Mesenchymal stem cell (in vitro differentiated cells and primary cell): Measurements from ENCODE around the gene TMEM141.
A peak's percentile ranks its signal among the peaks of the same experiment; 100 is the strongest.
"Not testable (repeated sequence)": the region's sequence is repeated elsewhere in the genome, so short reads cannot be mapped to it uniquely, and the experiment has no call there.

ENCODE experiments used
- DNase-seq: peaks from one replicate; pipeline ENCODE4 v3.0.0-alpha.2; 2013
- H2AFZ ChIP-seq: one replicate; pipeline ENCODE4 v1.6.1; 2013; ENCODE audit warnings: low read depth, mild to moderate bottlenecking, control low read depth, inconsistent platforms, low read length, moderate library complexity
- H2AK5ac ChIP-seq: 2 replicates; pipeline ENCODE4 v1.6.1; 2013; ENCODE audit warnings: low read length, moderate library complexity, mild to moderate bottlenecking, inconsistent platforms; ENCODE audit not compliant: severe bottlenecking
- H2BK120ac ChIP-seq: one replicate; pipeline ENCODE4 v1.6.1; 2013; ENCODE audit warnings: low read depth, mild to moderate bottlenecking, inconsistent platforms, low read length, moderate library complexity
- H2BK12ac ChIP-seq, 2 experiments: one replicate each; pipeline ENCODE4 v1.6.1; 2013; ENCODE audit warnings: inconsistent platforms in 2 of 2, low read length in 2 of 2, mild to moderate bottlenecking in 2 of 2, moderate library complexity in 2 of 2, control low read depth in 1 of 2
- H2BK15ac ChIP-seq: one replicate; pipeline ENCODE4 v1.6.1; 2013; ENCODE audit warnings: mild to moderate bottlenecking, low read depth, inconsistent platforms; ENCODE audit not compliant: poor library complexity, severe bottlenecking
- H2BK5ac ChIP-seq: 2 replicates; pipeline ENCODE4 v1.6.1; 2013; ENCODE audit warnings: low read depth, mild to moderate bottlenecking, low read length, control low read depth, inconsistent platforms; ENCODE audit not compliant: poor library complexity, severe bottlenecking
- H3K14ac ChIP-seq, 2 experiments: one replicate each; pipeline ENCODE4 v1.6.1; 2013; ENCODE audit warnings: inconsistent platforms in 2 of 2, low read length in 2 of 2, control low read depth in 1 of 2, mild to moderate bottlenecking in 1 of 2, moderate library complexity in 1 of 2
- H3K18ac ChIP-seq, 2 experiments: one replicate each; pipeline ENCODE4 v1.6.1; 2013; ENCODE audit warnings: inconsistent platforms in 2 of 2, low read length in 2 of 2, control low read depth in 1 of 2, low read depth in 1 of 2, mild to moderate bottlenecking in 1 of 2
- H3K23ac ChIP-seq, 2 experiments: one replicate each; pipeline ENCODE4 v1.6.1; 2013; ENCODE audit warnings: inconsistent platforms in 2 of 2, low read length in 2 of 2, mild to moderate bottlenecking in 2 of 2, moderate library complexity in 2 of 2, control low read depth in 1 of 2
- H3K27ac ChIP-seq: 2 replicates; pipeline ENCODE4 v1.5.1; 2013; ENCODE audit warnings: mild to moderate bottlenecking, moderate library complexity, low read length, control low read depth, inconsistent platforms; ENCODE audit not compliant: poor library complexity, severe bottlenecking
- H3K27me3 ChIP-seq, 2 experiments: 2 replicates each; pipeline versions ENCODE4 v1.6.1 to v1.7.0; 2013; ENCODE audit warnings: low read length in 2 of 2, mild to moderate bottlenecking in 2 of 2, moderate library complexity in 2 of 2, control low read depth in 1 of 2, inconsistent platforms in 1 of 2; ENCODE audit not compliant: control insufficient read depth in 1 of 2, insufficient read depth in 1 of 2
- H3K36me3 ChIP-seq, 2 experiments: 2 replicates each; pipeline versions ENCODE4 v1.6.1 to v1.7.0; 2013; ENCODE audit warnings: low read length in 2 of 2, control low read depth in 1 of 2, inconsistent platforms in 1 of 2, low read depth in 1 of 2, mild to moderate bottlenecking in 1 of 2; ENCODE audit not compliant: insufficient read depth in 2 of 2, control insufficient read depth in 1 of 2
- H3K4ac ChIP-seq, 2 experiments: one replicate each; pipeline ENCODE4 v1.6.1; 2013; ENCODE audit warnings: inconsistent platforms in 2 of 2, low read length in 2 of 2, mild to moderate bottlenecking in 2 of 2, moderate library complexity in 2 of 2, control low read depth in 1 of 2, low read depth in 1 of 2
- H3K4me1 ChIP-seq: 2 replicates; pipeline ENCODE4 v1.6.1; 2013; ENCODE audit warnings: low read depth, low read length, control low read depth; ENCODE audit not compliant: control insufficient read depth, insufficient read depth
- H3K4me2 ChIP-seq: 2 replicates; pipeline ENCODE4 v1.6.1; 2013; ENCODE audit warnings: low read length, mild to moderate bottlenecking, inconsistent platforms; ENCODE audit not compliant: poor library complexity, severe bottlenecking
- H3K4me3 ChIP-seq, 2 experiments: 2 replicates each; pipeline versions ENCODE4 v1.5.1 to v1.7.0; 2013; ENCODE audit warnings: low read length in 2 of 2, mild to moderate bottlenecking in 2 of 2, control low read depth in 1 of 2, low read depth in 1 of 2; ENCODE audit not compliant: insufficient read depth in 1 of 2
- H3K79me1 ChIP-seq: replicated peaks from 2 replicates; pipeline ENCODE4 v1.6.1; 2013; ENCODE audit warnings: mild to moderate bottlenecking, control low read depth, low read length, inconsistent platforms; ENCODE audit not compliant: poor library complexity, severe bottlenecking
- H3K9ac ChIP-seq: 2 replicates; pipeline ENCODE4 v1.7.0; 2013; ENCODE audit warnings: mild to moderate bottlenecking, low read length, moderate library complexity
- H3K9me3 ChIP-seq: 2 replicates; pipeline ENCODE4 v1.7.0; 2013; ENCODE audit warnings: mild to moderate bottlenecking, low read length; ENCODE audit not compliant: control insufficient read depth
- H4K8ac ChIP-seq: one replicate; pipeline ENCODE4 v1.6.1; 2013; ENCODE audit warnings: inconsistent platforms, mild to moderate bottlenecking, low read length, moderate library complexity
- H4K91ac ChIP-seq: one replicate; pipeline ENCODE4 v1.6.1; 2013; ENCODE audit warnings: mild to moderate bottlenecking, low read length, inconsistent platforms
- WGBS: methylation state at CpG from one replicate; pipeline ENCODE4 v1.1.7; 2013; ENCODE audit warnings: mixed read lengths; 5-methylcytosine and 5-hydroxymethylcytosine counted together

TMEM141 gene

GRCh38 chr9:136763649-136764035 is 27.5 kb upstream of the TMEM141 start:
- no peak overlapping the region for H3K14ac ChIP-seq
- H2BK12ac ChIP-seq: no peak overlapping the region
- no peak overlapping the region for H3K4me3 ChIP-seq
- H2BK120ac ChIP-seq: no peak overlapping the region
- no peaks in the 10 kb centered on the region for H3K36me3 ChIP-seq
- H3K27ac ChIP-seq: no peak overlapping the region
- H3K4ac ChIP-seq: no peak overlapping the region
- H2AK5ac ChIP-seq: no peak overlapping the region
- 95% methylated on average over 14 of the region's 14 CpGs for WGBS
- H3K9me3 ChIP-seq: no peaks in the 10 kb centered on the region
- no peak overlapping the region for H3K9ac ChIP-seq
- H3K4me1 ChIP-seq: peaks cover 4% of the 10 kb centered on the region
- no peak overlapping the region for H2AFZ ChIP-seq
- H3K23ac ChIP-seq: no peak overlapping the region
- no peak overlapping the region for H3K4me2 ChIP-seq
- H4K91ac ChIP-seq: no peak overlapping the region
- H3K79me1 ChIP-seq: no peaks in the 10 kb centered on the region
- H2BK15ac ChIP-seq: no peak overlapping the region
- H2BK5ac ChIP-seq: no peak overlapping the region
- no peak for DNase-seq
- H3K27me3 ChIP-seq: peaks cover 39 to 52% of the 10 kb centered on the region in 2 experiments
- H4K8ac ChIP-seq: no peak overlapping the region
- no peak overlapping the region for H3K18ac ChIP-seq

GRCh38 chr9:136764301-136764891 is 26.7 kb upstream of the TMEM141 start, which contains the start of gene LCN15:
TSS of gene LCN15 (minus strand) at chr9:136764518. CDS start at chr9:136764488, 30 bp downstream.
- Histone ChIP-seq H2BK120ac (no peak within 1 kb of the TSS), H3K4me2 (no peak within 1 kb of the TSS), H2BK15ac (no peak within 1 kb of the TSS), H3K36me3 (no peaks in the 10 kb centered on the region), H4K8ac (no peak within 1 kb of the TSS), H4K91ac (peak within 1 kb of the TSS; percentile 41), H3K23ac (no peak within 1 kb of the TSS), H2AK5ac (no peak within 1 kb of the TSS), H3K9me3 (no peaks in the 10 kb centered on the region), H3K79me1 (no peaks in the 10 kb centered on the region), H3K4me3 (no peak within 1 kb of the TSS), H3K4me1 (peaks cover 4% of the 10 kb centered on the region), H2BK12ac (no peak within 1 kb of the TSS), H3K4ac (peak within 1 kb of the TSS in 1 of 2 experiments; percentile 41), H2AFZ (no peak within 1 kb of the TSS), H3K9ac (no peak within 1 kb of the TSS), H2BK5ac (no peak within 1 kb of the TSS), H3K18ac (no peak within 1 kb of the TSS), H3K27me3 (peaks cover 39 to 52% of the 10 kb centered on the region in 2 experiments), H3K14ac (no peak within 1 kb of the TSS), H3K27ac (no peak within 1 kb of the TSS)
- DNase-seq: no peak
- WGBS: 89% methylated on average over 14 of the region's 14 CpGs

DNA sequence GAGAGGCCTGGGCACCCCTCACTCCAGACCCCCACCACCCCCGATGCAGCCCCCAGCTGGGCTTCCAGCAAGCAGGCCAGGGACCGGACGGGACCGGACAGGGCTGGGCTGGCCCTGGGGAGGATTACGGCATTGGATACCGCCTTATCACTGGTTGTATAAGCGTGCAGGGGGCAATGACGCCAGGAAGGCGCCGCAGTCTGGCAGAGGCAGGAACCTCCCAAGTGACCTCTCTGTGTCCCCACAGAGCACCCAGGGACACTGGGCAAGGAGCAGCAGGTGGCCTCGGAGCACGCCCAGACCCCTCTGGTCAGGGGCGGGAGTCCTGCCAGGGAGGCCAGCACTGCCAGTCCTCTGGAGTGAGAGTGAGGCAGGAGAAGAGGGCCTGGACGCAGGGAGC is 26.1 kb upstream of the TMEM141 start:
- no peak overlapping the region for H3K9ac ChIP-seq
- H2BK15ac ChIP-seq: no peak overlapping the region
- H2BK12ac ChIP-seq: no peak overlapping the region
- no peak overlapping the region for H3K4ac ChIP-seq
- no peak for DNase-seq
- no peak overlapping the region for H2AFZ ChIP-seq
- H4K8ac ChIP-seq: no peak overlapping the region
- no peak overlapping the region for H3K14ac ChIP-seq
- H3K4me3 ChIP-seq: no peak overlapping the region
- H3K27ac ChIP-seq: no peak overlapping the region
- H3K79me1 ChIP-seq: no peaks in the 10 kb centered on the region
- H3K18ac ChIP-seq: no peak overlapping the region
- no peak overlapping the region for H3K23ac ChIP-seq
- no peak overlapping the region for H3K4me2 ChIP-seq
- no peak overlapping the region for H2BK120ac ChIP-seq
- no peak overlapping the region for H2AK5ac ChIP-seq
- H2BK5ac ChIP-seq: no peak overlapping the region
- no peaks in the 10 kb centered on the region for H3K9me3 ChIP-seq
- 97% methylated on average over 14 of the region's 14 CpGs for WGBS
- peaks cover 7% of the 10 kb centered on the region for H3K4me1 ChIP-seq
- no peak overlapping the region for H4K91ac ChIP-seq
- peaks cover 34 to 47% of the 10 kb centered on the region in 2 experiments for H3K27me3 ChIP-seq
- H3K36me3 ChIP-seq: no peaks in the 10 kb centered on the region

- not testable (repeated sequence) for H3K9me3 ChIP-seq, H2AFZ ChIP-seq, H2BK5ac ChIP-seq, H3K79me1 ChIP-seq, H2BK120ac ChIP-seq, H2BK15ac ChIP-seq, DNase-seq, H3K4me2 ChIP-seq, H3K4me3 ChIP-seq, H3K36me3 ChIP-seq, H3K9ac ChIP-seq, H2BK12ac ChIP-seq, H4K91ac ChIP-seq, H2AK5ac ChIP-seq, H3K14ac ChIP-seq, H4K8ac ChIP-seq, H3K27ac ChIP-seq, H3K4me1 ChIP-seq, H3K18ac ChIP-seq, H3K4ac ChIP-seq, H3K23ac ChIP-seq
- 86% methylated on average over 11 of the region's 14 CpGs for WGBS
- peaks cover 33 to 41% of the 10 kb centered on the region in 2 experiments for H3K27me3 ChIP-seq
Observed at GRCh38 chr9:136765745-136766409, 25.3 kb upstream of the TMEM141 start.
